GM12878 (cell line): ENCODE results near the gene ANP32B.

Experiments used
- BACH1 ChIP-seq: fragments of 450-650 bp; IDR thresholded peaks from 2 replicates; pipeline ENCODE4 v1.6.1; 2017; ENCODE audit warnings: mild to moderate bottlenecking, borderline replicate concordance
- BRCA1 ChIP-seq: IDR thresholded peaks from 2 replicates; pipeline ENCODE4 v1.6.1; 2011; ENCODE audit warnings: low read depth, low read length, improper control_type of control experiment
- CHD4 ChIP-seq: fragments of 200-600 bp; sonication (generic); IDR thresholded peaks from 2 replicates; pipeline ENCODE4 v1.6.1; 2016; ENCODE audit warnings: mild to moderate bottlenecking
- EZH2 ChIP-seq: IDR thresholded peaks from 2 replicates; pipeline ENCODE4 v1.6.1; 2012; ENCODE audit warnings: low read depth, mild to moderate bottlenecking, control low read depth, inconsistent platforms, low read length, borderline replicate concordance; ENCODE audit not compliant: control insufficient read depth
- JUND ChIP-seq: IDR thresholded peaks from 2 replicates; pipeline ENCODE4 v1.6.1; 2012; ENCODE audit warnings: low read depth, mild to moderate bottlenecking, low read length, improper control_type of control experiment, moderate library complexity
- NRF1 ChIP-seq: conservative IDR thresholded peaks from 2 replicates; pipeline ENCODE4 v1.6.1; 2011; ENCODE audit warnings: mild to moderate bottlenecking, low read depth, low read length, improper control_type of control experiment
- POLR2A ChIP-seq: IDR thresholded peaks from 2 replicates; pipeline ENCODE4 v1.6.1; 2011; ENCODE audit warnings: low read depth, mild to moderate bottlenecking, low read length
- POLR2AphosphoS5 ChIP-seq: IDR thresholded peaks from 2 replicates; pipeline ENCODE4 v1.6.1; 2011; ENCODE audit warnings: mild to moderate bottlenecking, low read length, inconsistent platforms
- SIX5 ChIP-seq: IDR thresholded peaks from 2 replicates; pipeline ENCODE4 v1.6.1; 2011; ENCODE audit warnings: mild to moderate bottlenecking, low read depth, low read length, moderate library complexity; ENCODE audit not compliant: severe bottlenecking
- SPI1 ChIP-seq: IDR thresholded peaks from 2 replicates; pipeline ENCODE4 v1.6.1; 2011; ENCODE audit warnings: low read depth, mild to moderate bottlenecking, low read length, moderate library complexity, borderline replicate concordance; ENCODE audit not compliant: insufficient read depth
- ZNF274 ChIP-seq: IDR thresholded peaks from one replicate; pipeline ENCODE4 v1.8.0; 2011; ENCODE audit not compliant: insufficient read length, insufficient read depth
- TF ChIP-seq, protein P1 (sequence below), 3 experiments: IDR thresholded peaks in 2 of 3; conservative IDR thresholded peaks in 1 of 3; 2 replicates each; pipeline ENCODE4 v1.5.1; 2011; ENCODE audit warnings: low read depth in 3 of 3, low read length in 3 of 3, mild to moderate bottlenecking in 3 of 3, control low read depth in 2 of 3, moderate library complexity in 2 of 3, inconsistent platforms in 1 of 3, mixed read lengths in 1 of 3; ENCODE audit not compliant: control insufficient read depth in 2 of 3, insufficient read depth in 1 of 3; ENCODE audit errors: extremely low read depth in 1 of 3
- TF ChIP-seq, protein P2 (sequence below): IDR thresholded peaks from 2 replicates; pipeline ENCODE4 v1.6.1; 2012; ENCODE audit warnings: low read depth, low read length, improper control_type of control experiment
- TF ChIP-seq, protein P3 (sequence below): fragments of 450-650 bp; IDR thresholded peaks from 2 replicates; pipeline ENCODE4 v1.6.1; 2017; ENCODE audit warnings: mild to moderate bottlenecking

DNA sequence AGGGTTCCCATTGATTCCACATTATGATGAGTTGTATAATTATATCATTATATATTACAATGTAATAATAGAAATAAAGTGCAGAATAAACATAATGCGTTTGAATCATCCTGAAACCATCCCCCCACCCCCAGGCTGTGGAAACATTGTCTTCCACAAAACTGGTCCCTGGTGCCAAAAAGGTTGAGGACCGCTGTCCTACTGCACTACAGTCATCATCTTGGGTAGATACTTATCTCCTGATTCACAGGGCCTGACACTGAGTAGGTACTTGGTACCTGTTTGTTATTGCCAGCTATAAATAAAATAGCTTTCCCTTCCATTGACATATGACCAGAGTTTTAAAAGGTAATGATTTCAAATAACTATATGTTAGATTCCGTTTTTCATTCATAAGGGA is 25.6 kb downstream of the ANP32B start:
- TF ChIP-seq POLR2A (no peak), NRF1 (no peak), EZH2 (no peak), JUND (no peak), POLR2AphosphoS5 (no peak), ZNF274 (no peak), BACH1 (no peak), SIX5 (no peak), CHD4 (no peak), BRCA1 (no peak), SPI1 (no peak)
- TF ChIP-seq, protein P1, sequence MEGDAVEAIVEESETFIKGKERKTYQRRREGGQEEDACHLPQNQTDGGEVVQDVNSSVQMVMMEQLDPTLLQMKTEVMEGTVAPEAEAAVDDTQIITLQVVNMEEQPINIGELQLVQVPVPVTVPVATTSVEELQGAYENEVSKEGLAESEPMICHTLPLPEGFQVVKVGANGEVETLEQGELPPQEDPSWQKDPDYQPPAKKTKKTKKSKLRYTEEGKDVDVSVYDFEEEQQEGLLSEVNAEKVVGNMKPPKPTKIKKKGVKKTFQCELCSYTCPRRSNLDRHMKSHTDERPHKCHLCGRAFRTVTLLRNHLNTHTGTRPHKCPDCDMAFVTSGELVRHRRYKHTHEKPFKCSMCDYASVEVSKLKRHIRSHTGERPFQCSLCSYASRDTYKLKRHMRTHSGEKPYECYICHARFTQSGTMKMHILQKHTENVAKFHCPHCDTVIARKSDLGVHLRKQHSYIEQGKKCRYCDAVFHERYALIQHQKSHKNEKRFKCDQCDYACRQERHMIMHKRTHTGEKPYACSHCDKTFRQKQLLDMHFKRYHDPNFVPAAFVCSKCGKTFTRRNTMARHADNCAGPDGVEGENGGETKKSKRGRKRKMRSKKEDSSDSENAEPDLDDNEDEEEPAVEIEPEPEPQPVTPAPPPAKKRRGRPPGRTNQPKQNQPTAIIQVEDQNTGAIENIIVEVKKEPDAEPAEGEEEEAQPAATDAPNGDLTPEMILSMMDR (IDR thresholded peaks at IDR 0.05 in 2 of 3, conservative IDR thresholded peaks at IDR 0.05 in 1 of 3; ENCODE audit: control insufficient read depth in 2 of 3, extremely low read depth in 1 of 3, insufficient read depth in 1 of 3, low read depth in 3 of 3, low read length in 3 of 3): no peak
- TF ChIP-seq, protein P2, sequence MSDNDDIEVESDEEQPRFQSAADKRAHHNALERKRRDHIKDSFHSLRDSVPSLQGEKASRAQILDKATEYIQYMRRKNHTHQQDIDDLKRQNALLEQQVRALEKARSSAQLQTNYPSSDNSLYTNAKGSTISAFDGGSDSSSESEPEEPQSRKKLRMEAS: no peak
- TF ChIP-seq, protein P3, sequence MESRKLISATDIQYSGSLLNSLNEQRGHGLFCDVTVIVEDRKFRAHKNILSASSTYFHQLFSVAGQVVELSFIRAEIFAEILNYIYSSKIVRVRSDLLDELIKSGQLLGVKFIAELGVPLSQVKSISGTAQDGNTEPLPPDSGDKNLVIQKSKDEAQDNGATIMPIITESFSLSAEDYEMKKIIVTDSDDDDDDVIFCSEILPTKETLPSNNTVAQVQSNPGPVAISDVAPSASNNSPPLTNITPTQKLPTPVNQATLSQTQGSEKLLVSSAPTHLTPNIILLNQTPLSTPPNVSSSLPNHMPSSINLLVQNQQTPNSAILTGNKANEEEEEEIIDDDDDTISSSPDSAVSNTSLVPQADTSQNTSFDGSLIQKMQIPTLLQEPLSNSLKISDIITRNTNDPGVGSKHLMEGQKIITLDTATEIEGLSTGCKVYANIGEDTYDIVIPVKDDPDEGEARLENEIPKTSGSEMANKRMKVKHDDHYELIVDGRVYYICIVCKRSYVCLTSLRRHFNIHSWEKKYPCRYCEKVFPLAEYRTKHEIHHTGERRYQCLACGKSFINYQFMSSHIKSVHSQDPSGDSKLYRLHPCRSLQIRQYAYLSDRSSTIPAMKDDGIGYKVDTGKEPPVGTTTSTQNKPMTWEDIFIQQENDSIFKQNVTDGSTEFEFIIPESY: no peak
